GM19372 (cell line): Measurements from ENCODE around the gene PRICKLE4.

Experiments
- ATAC-seq: cut with Tn5 transposase; IDR thresholded peaks from one replicate; pipeline ENCODE4 v1.9.1; 2021; ENCODE audit warnings: mild to moderate bottlenecking, low read depth, moderate library complexity; ENCODE audit not compliant: unreplicated experiment

Gene PRICKLE4

GRCh38 chr6:41832263-41832662, 51.7 kb downstream of the PRICKLE4 start:
- no peak for ATAC-seq

- no peak for ATAC-seq
These were observed 55.6 kb downstream of the PRICKLE4 start for GRCh38 chr6:41836022-41836659.

GRCh38 chr6:41836660-41837052, 56.1 kb downstream of the PRICKLE4 start:
- no peak for ATAC-seq
